SK-MEL-5 (cell line): ENCODE results near the gene IFNA5. TPM values are rescaled to one million over a fixed set of nuclear protein-coding genes. Genes with fewer than 3 reads are reported as not detected.

Experiments used
- total RNA-seq: library from RNA; depleted of rRNA; stranded (reverse); fragments of >200 nt; shearing (Covaris generic); gene quantifications from 2 replicates; pipeline ENCODE4 v1.2.3, GENCODE V29; 2014; rRNA removed

IFNA5 gene
- total RNA-seq, 1 experiment from 2014 or later = not detected

Other genes with a start within 250 kb of the IFNA5 start
- gene IFNB1, start 227.4 kb downstream of the IFNA5 start, total RNA-seq = not detected in 2 replicates
- not detected in 2 replicates for gene IFNW1, start 163.5 kb downstream of the IFNA5 start, total RNA-seq
- gene IFNA21, start 138.7 kb downstream of the IFNA5 start, total RNA-seq = not detected in 2 replicates
- gene IFNA4, start 117.7 kb downstream of the IFNA5 start, total RNA-seq = not detected in 2 replicates
- not detected in 2 replicates for gene IFNA7, start 103.1 kb downstream of the IFNA5 start, total RNA-seq
- not detected in 2 replicates for gene IFNA10, start 98.2 kb downstream of the IFNA5 start, total RNA-seq
- not detected in 2 replicates for gene IFNA16, start 88.0 kb downstream of the IFNA5 start, total RNA-seq
- gene IFNA17, start 77.1 kb downstream of the IFNA5 start, total RNA-seq = not detected in 2 replicates
- not detected in 2 replicates for gene IFNA14, start 65.3 kb downstream of the IFNA5 start, total RNA-seq
- gene KLHL9, start 30.1 kb upstream of the IFNA5 start, total RNA-seq = 19.9 and 21.3 TPM in 2 replicates
- gene IFNA6, start 45.6 kb upstream of the IFNA5 start, total RNA-seq = not detected in 2 replicates
- gene IFNA13, start 62.7 kb upstream of the IFNA5 start, total RNA-seq = not detected in 2 replicates
- gene IFNA2, start 80.1 kb upstream of the IFNA5 start, total RNA-seq = not detected in 2 replicates
- not detected in 2 replicates for gene IFNA8, start 103.8 kb upstream of the IFNA5 start, total RNA-seq
- gene IFNA1, start 135.1 kb upstream of the IFNA5 start, total RNA-seq = not detected in 2 replicates
- gene IFNE, start 177.0 kb upstream of the IFNA5 start, total RNA-seq = not detected in 2 replicates